Left lung (tissue), 10 donors: ENCODE data around the gene NPHP1. TPM values are rescaled to one million over a fixed set of nuclear protein-coding genes. Genes with fewer than 3 reads are reported as not detected.
"Not testable (repeated sequence)": the region's sequence is repeated elsewhere in the genome, so short reads cannot be mapped to it uniquely, and the experiment has no call there.

Experiments
- ATAC-seq: fragments of 200-7000 bp; cut with Tn5 transposase; one replicate; pipeline ENCODE4 v1.9.1; 2020; ENCODE audit warnings: moderate library complexity
- DNase-seq, 4 donors: peaks; one replicate each; pipeline ENCODE4 v3.0.0-alpha.2; 2013 to 2020
- H3K27ac ChIP-seq, 2 donors: fragments of 200-600 bp; sonication (generic) in 1 of 2; one replicate each; pipeline versions ENCODE4 v1.5.0 to v1.8.0; 2020 to 2021
- H3K27me3 ChIP-seq, 2 donors: fragments of 200-600 bp; sonication (generic) in 1 of 2; one replicate each; pipeline versions ENCODE4 v1.5.0 to v1.8.0; 2020 to 2021
- H3K36me3 ChIP-seq, 2 donors: fragments of 200-600 bp; sonication (generic) in 1 of 2; one replicate each; pipeline versions ENCODE4 v1.5.0 to v1.8.0; 2020 to 2021
- H3K4me1 ChIP-seq, 2 donors: fragments of 200-600 bp; one replicate each; pipeline ENCODE4 v1.8.0; 2021
- H3K4me3 ChIP-seq, 2 donors: fragments of 200-600 bp; sonication (generic) in 1 of 2; one replicate each; pipeline versions ENCODE4 v1.5.0 to v1.8.0; 2020 to 2021; ENCODE audit warnings: mild to moderate bottlenecking in 1 of 2
- H3K9me3 ChIP-seq, 2 donors: fragments of 200-600 bp; sonication (generic) in 1 of 2; one replicate each; pipeline versions ENCODE4 v1.5.0 to v1.8.0; 2020 to 2021
- intact Hi-C, 2 donors: fragments of 100-400 bp; cut with DNase I; formaldehyde crosslinking; loops; one replicate each; pipeline versions ENCODE4 v1.11.2 to v1.14.2; 2022
- polyA plus RNA-seq, 6 donors: library from polyadenylated mRNA; unstranded; fragments of 120-200 nt; gene quantifications; one replicate each; pipeline ENCODE4 v1.2.1, GENCODE V29; 2013; ENCODE audit not compliant: insufficient read length in 6 of 6
- total RNA-seq, 2 donors: library from RNA; stranded (reverse); fragmentation: NEBNext Ultra II Directional; extraction: Animal tissue kit (Norgen Biotek cat#: 25700); gene quantifications; one replicate each; pipeline ENCODE4 v1.2.1, GENCODE V29; 2021
- TF ChIP-seq, protein P1 (sequence below), 2 donors: fragments of 200-600 bp; sonication (generic) in 1 of 2; IDR thresholded peaks; one replicate each; pipeline versions ENCODE4 v1.5.0 to v1.8.0; 2021; ENCODE audit warnings: antibody characterized with exemption in 2 of 2
- donor health status: DM: no; HTN: yes; CAD: no.
- donor health status: DM: no; HTN: no; CAD: no.

The NPHP1 gene
- total and polyA plus RNA-seq, 8 donors = 5.3 to 19.2 (median 13.5) TPM

- Histone ChIP-seq H3K36me3 (no peaks in the 10 kb centered on the region), H3K9me3 (no peaks in the 10 kb centered on the region), H3K27ac (peak overlapping the region; percentile 55 to 77), H3K27me3 (no peaks in the 10 kb centered on the region), H3K4me1 (peaks cover 29 to 46% of the 10 kb centered on the region in 2 donors), H3K4me3 (no peak overlapping the region)
- DNase-seq (no peak), ATAC-seq (peak; percentile 2)
- TF ChIP-seq, protein P1, sequence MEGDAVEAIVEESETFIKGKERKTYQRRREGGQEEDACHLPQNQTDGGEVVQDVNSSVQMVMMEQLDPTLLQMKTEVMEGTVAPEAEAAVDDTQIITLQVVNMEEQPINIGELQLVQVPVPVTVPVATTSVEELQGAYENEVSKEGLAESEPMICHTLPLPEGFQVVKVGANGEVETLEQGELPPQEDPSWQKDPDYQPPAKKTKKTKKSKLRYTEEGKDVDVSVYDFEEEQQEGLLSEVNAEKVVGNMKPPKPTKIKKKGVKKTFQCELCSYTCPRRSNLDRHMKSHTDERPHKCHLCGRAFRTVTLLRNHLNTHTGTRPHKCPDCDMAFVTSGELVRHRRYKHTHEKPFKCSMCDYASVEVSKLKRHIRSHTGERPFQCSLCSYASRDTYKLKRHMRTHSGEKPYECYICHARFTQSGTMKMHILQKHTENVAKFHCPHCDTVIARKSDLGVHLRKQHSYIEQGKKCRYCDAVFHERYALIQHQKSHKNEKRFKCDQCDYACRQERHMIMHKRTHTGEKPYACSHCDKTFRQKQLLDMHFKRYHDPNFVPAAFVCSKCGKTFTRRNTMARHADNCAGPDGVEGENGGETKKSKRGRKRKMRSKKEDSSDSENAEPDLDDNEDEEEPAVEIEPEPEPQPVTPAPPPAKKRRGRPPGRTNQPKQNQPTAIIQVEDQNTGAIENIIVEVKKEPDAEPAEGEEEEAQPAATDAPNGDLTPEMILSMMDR (IDR thresholded peaks at IDR 0.05) = no peak
- intact Hi-C loops = no loop called here
These were observed 101.5 kb downstream of the NPHP1 start for GRCh38 chr2:110103061-110103961.

- DNase-seq (no peak), ATAC-seq (no peak)
- Histone ChIP-seq H3K36me3 (no peaks in the 10 kb centered on the region), H3K9me3 (no peaks in the 10 kb centered on the region), H3K4me1 (peaks cover 29 to 46% of the 10 kb centered on the region in 2 donors), H3K4me3 (no peak overlapping the region), H3K27me3 (no peaks in the 10 kb centered on the region), H3K27ac (peak overlapping the region; percentile 77 to 91)
- TF ChIP-seq, protein P1 (IDR thresholded peaks at IDR 0.05) = no peak
- intact Hi-C loops = no loop called here
These were observed 102.7 kb downstream of the NPHP1 start for GRCh38 chr2:110101901-110102803.

DNA sequence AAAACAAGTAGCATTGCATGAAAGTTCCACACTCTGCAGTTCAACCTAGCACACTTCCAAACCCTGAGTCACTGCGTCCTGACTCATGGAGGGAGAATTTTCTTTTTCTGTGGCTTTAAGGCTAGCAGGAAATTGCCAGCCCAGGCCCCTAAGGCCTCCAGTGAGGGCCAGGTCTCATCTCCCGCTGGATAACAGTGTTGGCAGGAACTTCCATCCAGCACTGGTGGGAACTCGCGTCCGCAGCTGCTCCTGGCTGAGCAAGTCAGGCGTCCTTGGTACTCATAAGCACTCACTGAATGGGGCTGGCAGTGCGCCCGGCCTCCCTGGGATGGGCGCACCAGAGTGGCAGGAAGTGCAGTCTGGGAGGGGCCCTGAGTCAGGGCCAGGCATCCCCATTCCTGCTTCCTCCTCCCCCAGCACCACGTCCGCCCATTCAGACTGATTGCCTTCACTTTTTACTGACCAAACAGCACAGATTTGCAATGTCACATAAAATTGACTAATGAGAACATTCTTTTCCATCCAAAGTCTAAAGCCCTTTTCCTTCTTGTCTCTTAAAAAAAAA, 103.5 kb downstream of the NPHP1 start:
- peak; percentile 68 for ATAC-seq
- intact Hi-C loops = no loop called here
- Histone ChIP-seq H3K4me1 (peaks cover 29 to 46% of the 10 kb centered on the region in 2 donors), H3K27ac (peak overlapping the region; percentile 77 to 91), H3K27me3 (no peaks in the 10 kb centered on the region), H3K9me3 (no peaks in the 10 kb centered on the region), H3K4me3 (no peak overlapping the region), H3K36me3 (no peaks in the 10 kb centered on the region)
- DNase-seq = peak; percentile 81 to 95 (median 94)
- TF ChIP-seq, protein P1 (IDR thresholded peaks at IDR 0.05) = no peak

- DNase-seq, intact Hi-C loops, H3K4me3 ChIP-seq, ATAC-seq, H3K27me3 ChIP-seq, H3K9me3 ChIP-seq, H3K36me3 ChIP-seq: not testable (repeated sequence)
- peak overlapping the region; percentile 77 to 91 for H3K27ac ChIP-seq
- peaks cover 27 to 46% of the 10 kb centered on the region in 2 donors for H3K4me1 ChIP-seq
These were observed 103.9 kb downstream of the NPHP1 start for GRCh38 chr2:110100880-110101279.

DNA sequence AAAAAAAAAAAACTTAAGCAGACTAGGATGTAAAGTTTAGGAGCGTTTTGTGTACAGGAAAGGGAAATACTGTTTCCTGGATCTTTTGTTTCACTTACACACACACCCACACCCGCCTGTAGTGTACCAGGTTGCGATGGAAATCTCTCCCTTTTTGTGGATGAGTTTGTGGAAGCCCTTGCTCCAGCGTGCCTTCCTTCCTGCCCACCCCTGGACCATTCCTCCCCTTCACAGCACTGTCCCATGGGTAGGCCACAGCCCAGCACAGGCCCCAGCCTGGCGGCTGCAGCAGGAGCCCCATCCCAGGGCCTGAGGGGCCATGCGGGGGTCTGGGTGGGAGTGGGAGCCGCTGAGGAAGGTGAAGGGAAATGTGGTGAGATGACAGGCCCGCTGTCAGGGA, 104.3 kb downstream of the NPHP1 start:
- Histone ChIP-seq H3K4me1 (peaks cover 26 to 46% of the 10 kb centered on the region in 2 donors), H3K9me3 (no peaks in the 10 kb centered on the region), H3K27me3 (no peaks in the 10 kb centered on the region), H3K4me3 (no peak overlapping the region), H3K27ac (peak overlapping the region; percentile 77 to 91), H3K36me3 (no peaks in the 10 kb centered on the region)
- intact Hi-C loops = no loop called here
- ATAC-seq (no peak), DNase-seq (no peak)
- TF ChIP-seq, protein P1 (IDR thresholded peaks at IDR 0.05) = no peak
